ENCODE measurements around the gene ZBTB3.

- TF ChIP-seq CTCF (IDR thresholded peaks at IDR 0.05) (no peak), POLR2A (IDR thresholded peaks at IDR 0.05) (no peak)
These were observed 16.8 kb downstream of the ZBTB3 start for GRCh38 chr11:62737196-62737595.
